HepG2 (cell line): ENCODE measurements around the gene PTMA. TPM values are rescaled to one million over a fixed set of nuclear protein-coding genes. Genes with fewer than 3 reads are reported as not detected.
A peak's percentile ranks its signal among the peaks of the same experiment; 100 is the strongest.

Source experiments
- GTF2F1 ChIP-seq: fragments of 150-350 bp; IDR thresholded peaks from 2 replicates; pipeline ENCODE4 v1.6.1; 2014; ENCODE audit warnings: low read length
- MBNL3 ChIP-seq: fragments of 250-450 bp; sonication (Bioruptor Pico); conservative IDR thresholded peaks from 2 replicates; pipeline ENCODE4 v1.8.0; 2022; ENCODE audit warnings: mild to moderate bottlenecking, inconsistent platforms
- NRL ChIP-seq: sonication (generic); formaldehyde crosslinking; IDR thresholded peaks from 2 replicates; pipeline ENCODE4 v1.5.0; 2020; ENCODE audit warnings: missing genetic modification reagents, mild to moderate bottlenecking, moderate library complexity, borderline replicate concordance
- POLR2AphosphoS5 ChIP-seq: IDR thresholded peaks from 2 replicates; pipeline ENCODE4 v1.6.1; 2012; ENCODE audit warnings: low read depth, low read length
- RBM22 ChIP-seq: fragments of 200-400 bp; formaldehyde crosslinking; optimal IDR thresholded peaks from 2 replicates; pipeline ENCODE3; 2017; ENCODE audit warnings: mild to moderate bottlenecking, low read length, moderate library complexity
- SALL1 ChIP-seq: sonication (generic); formaldehyde crosslinking; IDR thresholded peaks from 2 replicates; pipeline ENCODE4 v1.8.0; 2022; ENCODE audit warnings: mild to moderate bottlenecking, missing genetic modification reagents
- SNRNP70 ChIP-seq: fragments of 200-400 bp; formaldehyde crosslinking; IDR thresholded peaks from 2 replicates; pipeline ENCODE4 v1.6.1; 2017; ENCODE audit warnings: mild to moderate bottlenecking, low read depth, low read length, moderate library complexity
- TBX3 ChIP-seq: fragments of 450-650 bp; IDR thresholded peaks from 2 replicates; pipeline ENCODE4 v1.6.1; 2017; ENCODE audit warnings: antibody characterized with exemption, mild to moderate bottlenecking, inconsistent platforms, borderline replicate concordance
- ZNF12 ChIP-seq: sonication (generic); formaldehyde crosslinking; IDR thresholded peaks from 2 replicates; pipeline ENCODE4 v1.5.0; 2020; ENCODE audit warnings: missing genetic modification reagents
- ZNF777 ChIP-seq: sonication (generic); formaldehyde crosslinking; IDR thresholded peaks from 2 replicates; pipeline ENCODE4 v1.4.0; 2020; ENCODE audit warnings: missing genetic modification reagents
- ZNF891 ChIP-seq: sonication (generic); formaldehyde crosslinking; IDR thresholded peaks from 2 replicates; pipeline ENCODE4 v1.5.0; 2020; ENCODE audit warnings: mild to moderate bottlenecking, missing genetic modification reagents
- polyA plus RNA-seq, 8 experiments: library from polyadenylated mRNA; depleted of rRNA in 3 of 8; stranded (reverse) in 7 of 8; unstranded in 1 of 8; fragments of >200 nt; fragmentation: Illumina TruSeq in 4 of 8; extraction: Trizol in 4 of 8; gene quantifications; 2 replicates each; pipeline versions ENCODE4 v1.2.1 to v1.2.3, GENCODE V29; 2011 to 2016; ENCODE audit warnings: low read depth in 4 of 8, missing spikeins in 1 of 8, mixed read lengths in 1 of 8; ENCODE audit not compliant: insufficient read depth in 1 of 8
- total RNA-seq, 5 experiments: library from RNA; depleted of rRNA; stranded (reverse); fragments of >200 nt; fragmentation: Illumina TruSeq; extraction: Trizol; gene quantifications; 2 replicates each; pipeline ENCODE4 v1.2.3, GENCODE V29; 2016; ENCODE audit warnings: low read depth in 1 of 5
- TF ChIP-seq, protein P1 (sequence below): sonication (generic); formaldehyde crosslinking; IDR thresholded peaks from 2 replicates; pipeline ENCODE4 v1.5.1; 2020; ENCODE audit warnings: mild to moderate bottlenecking, missing genetic modification reagents, moderate library complexity
- TF ChIP-seq, protein P2 (sequence below): sonication (generic); formaldehyde crosslinking; IDR thresholded peaks from 2 replicates; pipeline ENCODE4 v1.8.1; 2023; ENCODE audit warnings: mild to moderate bottlenecking, missing genetic modification reagents
- TF ChIP-seq, protein P3 (sequence below): sonication (generic); formaldehyde crosslinking; IDR thresholded peaks from 2 replicates; pipeline ENCODE4 v1.9.0; 2021; ENCODE audit warnings: missing genetic modification reagents, borderline replicate concordance
- TF ChIP-seq, protein P4 (sequence below): sonication (generic); formaldehyde crosslinking; IDR thresholded peaks from 2 replicates; pipeline ENCODE4 v1.8.1; 2023; ENCODE audit warnings: mild to moderate bottlenecking, missing genetic modification reagents
- TF ChIP-seq, protein P5 (sequence below): sonication (generic); formaldehyde crosslinking; IDR thresholded peaks from 2 replicates; pipeline ENCODE4 v1.4.0; 2020; ENCODE audit warnings: mild to moderate bottlenecking, missing genetic modification reagents
- TF ChIP-seq, protein P6 (sequence below): IDR thresholded peaks from 2 replicates; pipeline ENCODE4 v1.6.1; 2018; ENCODE audit warnings: missing genetic modification reagents, mild to moderate bottlenecking, missing compliant biosample characterization

PTMA gene
- total and polyA plus RNA-seq, 2 of the 13 experiments (the other 11 are each of a cell fraction or from before 2014, with no cell fraction given): 190 to 1,086 TPM

DNA sequence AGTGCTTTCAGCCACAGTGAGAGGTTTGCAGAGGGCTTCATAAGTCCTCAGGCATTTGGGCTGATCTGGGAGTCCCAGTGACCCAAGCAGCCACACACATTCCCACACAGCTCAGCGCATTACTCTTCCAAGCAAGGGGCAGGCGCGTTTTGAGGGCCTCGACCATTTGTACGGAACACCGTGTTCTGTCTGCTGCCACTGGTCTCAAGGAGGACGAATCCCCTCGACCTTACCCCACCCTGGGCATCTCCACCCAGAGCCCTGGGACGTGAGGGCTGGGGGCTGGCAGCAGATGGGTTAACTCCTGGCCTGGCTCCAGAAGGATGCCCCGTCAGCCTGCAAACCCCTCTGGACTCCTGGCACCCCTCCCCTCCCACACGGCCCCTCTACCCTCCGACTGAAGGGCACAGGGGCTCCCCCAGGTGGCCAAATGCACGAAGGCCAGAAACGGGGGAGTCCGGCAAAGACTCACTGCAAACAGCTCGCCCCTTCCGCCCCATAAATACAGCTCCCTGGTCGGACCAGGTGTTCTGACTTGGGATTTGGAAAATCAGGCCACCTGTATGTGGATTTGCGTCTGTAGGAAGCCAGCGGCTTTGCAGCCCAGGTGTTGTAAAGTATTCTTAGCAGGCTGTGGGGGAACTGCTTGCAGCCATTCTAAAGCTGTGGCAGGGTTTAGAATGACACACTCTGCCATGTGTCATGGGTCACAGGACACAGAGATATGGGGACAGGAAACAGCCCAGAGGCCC lies 33.6 kb upstream of the PTMA start (continued):
- TF ChIP-seq, protein P1, sequence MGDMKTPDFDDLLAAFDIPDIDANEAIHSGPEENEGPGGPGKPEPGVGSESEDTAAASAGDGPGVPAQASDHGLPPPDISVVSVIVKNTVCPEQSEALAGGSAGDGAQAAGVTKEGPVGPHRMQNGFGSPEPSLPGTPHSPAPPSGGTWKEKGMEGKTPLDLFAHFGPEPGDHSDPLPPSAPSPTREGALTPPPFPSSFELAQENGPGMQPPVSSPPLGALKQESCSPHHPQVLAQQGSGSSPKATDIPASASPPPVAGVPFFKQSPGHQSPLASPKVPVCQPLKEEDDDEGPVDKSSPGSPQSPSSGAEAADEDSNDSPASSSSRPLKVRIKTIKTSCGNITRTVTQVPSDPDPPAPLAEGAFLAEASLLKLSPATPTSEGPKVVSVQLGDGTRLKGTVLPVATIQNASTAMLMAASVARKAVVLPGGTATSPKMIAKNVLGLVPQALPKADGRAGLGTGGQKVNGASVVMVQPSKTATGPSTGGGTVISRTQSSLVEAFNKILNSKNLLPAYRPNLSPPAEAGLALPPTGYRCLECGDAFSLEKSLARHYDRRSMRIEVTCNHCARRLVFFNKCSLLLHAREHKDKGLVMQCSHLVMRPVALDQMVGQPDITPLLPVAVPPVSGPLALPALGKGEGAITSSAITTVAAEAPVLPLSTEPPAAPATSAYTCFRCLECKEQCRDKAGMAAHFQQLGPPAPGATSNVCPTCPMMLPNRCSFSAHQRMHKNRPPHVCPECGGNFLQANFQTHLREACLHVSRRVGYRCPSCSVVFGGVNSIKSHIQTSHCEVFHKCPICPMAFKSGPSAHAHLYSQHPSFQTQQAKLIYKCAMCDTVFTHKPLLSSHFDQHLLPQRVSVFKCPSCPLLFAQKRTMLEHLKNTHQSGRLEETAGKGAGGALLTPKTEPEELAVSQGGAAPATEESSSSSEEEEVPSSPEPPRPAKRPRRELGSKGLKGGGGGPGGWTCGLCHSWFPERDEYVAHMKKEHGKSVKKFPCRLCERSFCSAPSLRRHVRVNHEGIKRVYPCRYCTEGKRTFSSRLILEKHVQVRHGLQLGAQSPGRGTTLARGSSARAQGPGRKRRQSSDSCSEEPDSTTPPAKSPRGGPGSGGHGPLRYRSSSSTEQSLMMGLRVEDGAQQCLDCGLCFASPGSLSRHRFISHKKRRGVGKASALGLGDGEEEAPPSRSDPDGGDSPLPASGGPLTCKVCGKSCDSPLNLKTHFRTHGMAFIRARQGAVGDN (CRISPR knock-in tag): peak; percentile 62
- TF ChIP-seq ZNF12 (CRISPR knock-in tag) (no peak), SALL1 (CRISPR knock-in tag) (peak; percentile 30; the same call in 1 of the 2 replicates), NRL (CRISPR knock-in tag) (peak; percentile 41; the same call in 1 of the 2 replicates), GTF2F1 (no peak), MBNL3 (CRISPR knock-in tag) (no peak), POLR2AphosphoS5 (no peak), TBX3 (no peak), ZNF777 (CRISPR knock-in tag) (no peak), RBM22 (no peak), SNRNP70 (no peak), ZNF891 (CRISPR knock-in tag) (peak; percentile 91)
- TF ChIP-seq, protein P2, sequence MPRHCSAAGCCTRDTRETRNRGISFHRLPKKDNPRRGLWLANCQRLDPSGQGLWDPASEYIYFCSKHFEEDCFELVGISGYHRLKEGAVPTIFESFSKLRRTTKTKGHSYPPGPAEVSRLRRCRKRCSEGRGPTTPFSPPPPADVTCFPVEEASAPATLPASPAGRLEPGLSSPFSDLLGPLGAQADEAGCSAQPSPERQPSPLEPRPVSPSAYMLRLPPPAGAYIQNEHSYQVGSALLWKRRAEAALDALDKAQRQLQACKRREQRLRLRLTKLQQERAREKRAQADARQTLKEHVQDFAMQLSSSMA (CRISPR knock-in tag): 0 out of 2 replicates have a peak, but pooled peaks have one; percentile 35
- TF ChIP-seq, protein P3, sequence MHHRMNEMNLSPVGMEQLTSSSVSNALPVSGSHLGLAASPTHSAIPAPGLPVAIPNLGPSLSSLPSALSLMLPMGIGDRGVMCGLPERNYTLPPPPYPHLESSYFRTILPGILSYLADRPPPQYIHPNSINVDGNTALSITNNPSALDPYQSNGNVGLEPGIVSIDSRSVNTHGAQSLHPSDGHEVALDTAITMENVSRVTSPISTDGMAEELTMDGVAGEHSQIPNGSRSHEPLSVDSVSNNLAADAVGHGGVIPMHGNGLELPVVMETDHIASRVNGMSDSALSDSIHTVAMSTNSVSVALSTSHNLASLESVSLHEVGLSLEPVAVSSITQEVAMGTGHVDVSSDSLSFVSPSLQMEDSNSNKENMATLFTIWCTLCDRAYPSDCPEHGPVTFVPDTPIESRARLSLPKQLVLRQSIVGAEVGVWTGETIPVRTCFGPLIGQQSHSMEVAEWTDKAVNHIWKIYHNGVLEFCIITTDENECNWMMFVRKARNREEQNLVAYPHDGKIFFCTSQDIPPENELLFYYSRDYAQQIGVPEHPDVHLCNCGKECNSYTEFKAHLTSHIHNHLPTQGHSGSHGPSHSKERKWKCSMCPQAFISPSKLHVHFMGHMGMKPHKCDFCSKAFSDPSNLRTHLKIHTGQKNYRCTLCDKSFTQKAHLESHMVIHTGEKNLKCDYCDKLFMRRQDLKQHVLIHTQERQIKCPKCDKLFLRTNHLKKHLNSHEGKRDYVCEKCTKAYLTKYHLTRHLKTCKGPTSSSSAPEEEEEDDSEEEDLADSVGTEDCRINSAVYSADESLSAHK (CRISPR knock-in tag): no peak
- TF ChIP-seq, protein P4, sequence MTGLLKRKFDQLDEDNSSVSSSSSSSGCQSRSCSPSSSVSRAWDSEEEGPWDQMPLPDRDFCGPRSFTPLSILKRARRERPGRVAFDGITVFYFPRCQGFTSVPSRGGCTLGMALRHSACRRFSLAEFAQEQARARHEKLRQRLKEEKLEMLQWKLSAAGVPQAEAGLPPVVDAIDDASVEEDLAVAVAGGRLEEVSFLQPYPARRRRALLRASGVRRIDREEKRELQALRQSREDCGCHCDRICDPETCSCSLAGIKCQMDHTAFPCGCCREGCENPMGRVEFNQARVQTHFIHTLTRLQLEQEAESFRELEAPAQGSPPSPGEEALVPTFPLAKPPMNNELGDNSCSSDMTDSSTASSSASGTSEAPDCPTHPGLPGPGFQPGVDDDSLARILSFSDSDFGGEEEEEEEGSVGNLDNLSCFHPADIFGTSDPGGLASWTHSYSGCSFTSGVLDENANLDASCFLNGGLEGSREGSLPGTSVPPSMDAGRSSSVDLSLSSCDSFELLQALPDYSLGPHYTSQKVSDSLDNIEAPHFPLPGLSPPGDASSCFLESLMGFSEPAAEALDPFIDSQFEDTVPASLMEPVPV (CRISPR knock-in tag): no peak
- TF ChIP-seq, protein P5, sequence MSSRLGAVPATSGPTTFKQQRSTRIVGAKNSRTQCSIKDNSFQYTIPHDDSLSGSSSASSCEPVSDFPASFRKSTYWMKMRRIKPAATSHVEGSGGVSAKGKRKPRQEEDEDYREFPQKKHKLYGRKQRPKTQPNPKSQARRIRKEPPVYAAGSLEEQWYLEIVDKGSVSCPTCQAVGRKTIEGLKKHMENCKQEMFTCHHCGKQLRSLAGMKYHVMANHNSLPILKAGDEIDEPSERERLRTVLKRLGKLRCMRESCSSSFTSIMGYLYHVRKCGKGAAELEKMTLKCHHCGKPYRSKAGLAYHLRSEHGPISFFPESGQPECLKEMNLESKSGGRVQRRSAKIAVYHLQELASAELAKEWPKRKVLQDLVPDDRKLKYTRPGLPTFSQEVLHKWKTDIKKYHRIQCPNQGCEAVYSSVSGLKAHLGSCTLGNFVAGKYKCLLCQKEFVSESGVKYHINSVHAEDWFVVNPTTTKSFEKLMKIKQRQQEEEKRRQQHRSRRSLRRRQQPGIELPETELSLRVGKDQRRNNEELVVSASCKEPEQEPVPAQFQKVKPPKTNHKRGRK: no peak
- TF ChIP-seq, protein P6, sequence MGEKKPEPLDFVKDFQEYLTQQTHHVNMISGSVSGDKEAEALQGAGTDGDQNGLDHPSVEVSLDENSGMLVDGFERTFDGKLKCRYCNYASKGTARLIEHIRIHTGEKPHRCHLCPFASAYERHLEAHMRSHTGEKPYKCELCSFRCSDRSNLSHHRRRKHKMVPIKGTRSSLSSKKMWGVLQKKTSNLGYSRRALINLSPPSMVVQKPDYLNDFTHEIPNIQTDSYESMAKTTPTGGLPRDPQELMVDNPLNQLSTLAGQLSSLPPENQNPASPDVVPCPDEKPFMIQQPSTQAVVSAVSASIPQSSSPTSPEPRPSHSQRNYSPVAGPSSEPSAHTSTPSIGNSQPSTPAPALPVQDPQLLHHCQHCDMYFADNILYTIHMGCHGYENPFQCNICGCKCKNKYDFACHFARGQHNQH (CRISPR knock-in tag): no peak; the same call in 1 of the 2 replicates
